NK-92 treated with Interleukin-12 subunit alpha and Interleukin-12 subunit beta, amount 100 ng/mL, for 24 hours (cell line): Measurements from ENCODE around the gene RELB.

Experiments
- DNase-seq: peaks from one replicate; lab custom pipeline; 2025; lab: John Stamatoyannopoulos, UW

RELB gene

DNA sequence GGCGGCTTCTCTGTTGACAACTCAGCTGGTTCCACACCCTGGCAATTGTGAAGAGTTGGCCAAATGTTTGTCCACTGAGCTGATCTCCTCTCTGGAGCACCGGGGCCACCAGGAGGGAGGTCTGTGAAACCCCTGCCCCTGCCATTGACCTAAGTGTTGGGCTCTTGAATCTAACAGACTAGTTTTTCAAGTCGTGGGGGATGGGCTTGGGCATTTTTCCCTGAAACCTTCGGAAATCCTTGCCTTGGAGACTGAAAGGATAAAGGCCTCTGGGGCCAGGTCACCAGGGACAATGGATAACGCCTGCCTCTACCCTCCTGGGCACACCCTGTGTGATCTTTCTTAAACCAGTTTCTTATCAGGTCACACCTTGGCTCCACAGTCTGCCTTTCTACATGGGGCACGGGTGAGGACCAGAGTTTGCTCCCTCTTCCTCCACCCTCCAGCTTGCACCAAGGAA lies 78.7 kb downstream of the RELB start:
- DNase-seq, result no peak

DNA sequence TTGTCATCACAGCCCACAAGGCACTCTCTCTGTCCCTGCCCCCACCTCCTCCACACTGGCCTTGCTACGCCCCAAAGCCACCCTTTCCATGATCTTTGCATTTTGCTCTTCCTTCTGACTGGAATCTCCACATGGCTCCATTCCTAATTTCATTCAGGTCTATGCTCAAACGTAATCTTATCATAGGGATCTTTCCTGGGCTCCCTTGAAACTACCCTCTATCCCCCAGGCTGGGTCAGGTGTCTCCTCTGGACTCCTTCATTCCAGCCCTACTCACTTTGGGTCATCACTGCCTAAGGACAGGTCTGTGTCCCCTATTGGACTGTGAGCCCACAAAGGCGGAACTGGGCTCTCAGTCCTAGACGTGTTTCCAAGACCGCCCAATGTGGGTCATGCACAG lies 80.9 kb downstream of the RELB start:
- no peak for DNase-seq

DNA sequence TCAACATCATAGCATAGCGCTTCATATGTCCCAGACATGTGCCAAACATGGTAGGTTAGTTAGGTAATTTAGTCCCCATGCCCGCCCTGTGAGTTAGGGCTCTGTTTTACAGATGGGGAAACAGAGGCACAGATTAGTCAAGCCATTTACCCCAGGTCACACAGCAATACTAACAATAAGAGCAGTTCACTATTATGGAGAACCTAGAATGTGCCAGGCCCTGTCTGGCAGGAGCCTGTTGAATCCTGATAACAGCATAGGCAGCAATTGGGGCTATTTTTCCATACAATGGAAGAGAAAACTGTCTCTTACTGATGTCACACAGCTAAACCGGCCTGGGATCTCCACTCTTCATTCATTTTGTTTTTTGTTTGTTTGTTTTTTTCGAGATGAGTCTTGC lies 85.2 kb downstream of the RELB start:
- no peak for DNase-seq

DNA sequence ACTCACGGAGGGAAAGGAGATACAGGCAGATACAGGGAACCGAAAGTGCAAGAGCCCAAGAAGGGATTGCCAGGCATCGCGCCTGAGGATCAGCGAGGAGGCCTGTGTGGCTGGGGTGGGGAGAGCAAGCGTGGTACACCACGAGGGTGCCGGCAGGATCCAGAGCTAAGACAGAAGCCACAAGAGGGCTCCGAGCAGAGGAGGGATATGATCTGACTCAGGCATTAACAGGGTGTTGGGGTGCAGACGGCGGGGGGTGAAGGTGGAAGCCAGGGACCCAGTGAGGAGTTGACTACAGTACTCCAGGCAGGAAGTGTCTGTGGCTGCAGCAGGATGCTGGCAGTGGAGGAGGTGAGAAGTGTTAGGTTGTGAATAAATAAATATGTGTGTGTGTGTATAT lies 86.3 kb downstream of the RELB start:
- no peak for DNase-seq
